Cardiac muscle cell (in vitro differentiated cells and primary cell): ENCODE data around the gene POLR3B. TPM values are rescaled to one million over a fixed set of nuclear protein-coding genes. Genes with fewer than 3 reads are reported as not detected.

Experiments
- DNase-seq, 2 donors: peaks; one replicate each; pipeline versions ENCODE4 v3.0.0 to v3.0.0-alpha.2; 2010 to 2017; ENCODE audit warnings: low read depth in 1 of 2, low spot score in 1 of 2
- H3K27ac ChIP-seq: fragments of 200-600 bp; sonication (generic); 2 replicates; pipeline ENCODE4 v1.5.1; 2016
- H3K27me3 ChIP-seq: fragments of 200-600 bp; sonication (generic); 2 replicates; pipeline ENCODE4 v1.6.0; 2016; ENCODE audit warnings: control low read depth
- H3K36me3 ChIP-seq: fragments of 200-600 bp; sonication (generic); 2 replicates; pipeline ENCODE4 v1.5.1; 2016; ENCODE audit warnings: control low read depth
- H3K4me1 ChIP-seq: fragments of 200-600 bp; sonication (generic); 2 replicates; pipeline ENCODE4 v1.8.1; 2017; ENCODE audit warnings: low read depth, mild to moderate bottlenecking, mixed run types
- H3K4me3 ChIP-seq: fragments of 200-600 bp; sonication (generic); 2 replicates; pipeline ENCODE4 v1.5.1; 2016; ENCODE audit warnings: mild to moderate bottlenecking
- H3K9me3 ChIP-seq: fragments of 200-600 bp; sonication (generic); 2 replicates; pipeline ENCODE4 v1.5.1; 2017; ENCODE audit warnings: low read depth, mild to moderate bottlenecking, control low read depth
- CTCF ChIP-seq: IDR thresholded peaks from 2 replicates; pipeline ENCODE4 v1.5.1; 2012; ENCODE audit warnings: low read depth, mild to moderate bottlenecking, low read length
- polyA plus RNA-seq: library from polyadenylated mRNA; unstranded; fragments of >200 nt; fragmentation: Nextera tagmentation; extraction: Ambion mirVana; gene quantifications from 2 replicates; pipeline ENCODE4 v1.2.1, GENCODE V29; 2016
- total RNA-seq: library from RNA; depleted of rRNA; stranded (reverse); fragments of >200 nt; gene quantifications from 2 replicates; pipeline ENCODE4 v1.2.3, GENCODE V29; 2016

Gene POLR3B
- total and polyA plus RNA-seq, 2 experiments from 2014 or later, result 8.5 to 10.7 TPM

GRCh38 chr12:106359646-106360399, 2.3 kb downstream of the POLR3B start:
- no peak for TF ChIP-seq CTCF

GRCh38 chr12:106360400-106360994, 2.9 kb downstream of the POLR3B start:
- H3K27me3 ChIP-seq, result no peaks in the 10 kb centered on the region
- no peaks in the 10 kb centered on the region for H3K36me3 ChIP-seq
- no peak overlapping the region for H3K4me3 ChIP-seq
- no peak overlapping the region for H3K27ac ChIP-seq
- no peak for DNase-seq
- no peak for TF ChIP-seq CTCF
- H3K4me1 ChIP-seq, result peaks cover 25% of the 10 kb centered on the region
- no peaks in the 10 kb centered on the region for H3K9me3 ChIP-seq

More at GRCh38 chr12:106359646-106360399, 2.3 kb downstream of the POLR3B start:
- no peak for DNase-seq
- H3K27ac ChIP-seq, result no peak overlapping the region
- H3K9me3 ChIP-seq, result no peaks in the 10 kb centered on the region
- H3K36me3 ChIP-seq, result no peaks in the 10 kb centered on the region
- no peak overlapping the region for H3K4me3 ChIP-seq
- H3K27me3 ChIP-seq, result no peaks in the 10 kb centered on the region
- H3K4me1 ChIP-seq, result peaks cover 25% of the 10 kb centered on the region

- no peak for DNase-seq
- Histone ChIP-seq H3K36me3 (peaks cover 9% of the 10 kb centered on the region), H3K4me1 (peaks cover 18% of the 10 kb centered on the region), H3K27ac (no peak overlapping the region), H3K27me3 (no peaks in the 10 kb centered on the region), H3K4me3 (no peak overlapping the region), H3K9me3 (no peaks in the 10 kb centered on the region)
- TF ChIP-seq CTCF, result no peak
Observed at GRCh38 chr12:106362971-106363370, 5.4 kb downstream of the POLR3B start.

- Histone ChIP-seq H3K27ac (no peak overlapping the region), H3K27me3 (no peaks in the 10 kb centered on the region), H3K9me3 (no peaks in the 10 kb centered on the region), H3K4me1 (peaks cover 13% of the 10 kb centered on the region), H3K36me3 (peaks cover 14% of the 10 kb centered on the region), H3K4me3 (no peak overlapping the region)
- DNase-seq, result no peak
- TF ChIP-seq CTCF, result no peak
Observed at GRCh38 chr12:106364261-106364660, 6.7 kb downstream of the POLR3B start.

GRCh38 chr12:106369624-106370346, 12.2 kb downstream of the POLR3B start:
- peak in 1 of 2 donors; percentile 80 for DNase-seq
- Histone ChIP-seq H3K36me3 (peaks cover 23% of the 10 kb centered on the region), H3K4me3 (no peak overlapping the region), H3K4me1 (no peaks in the 10 kb centered on the region), H3K27ac (no peak overlapping the region), H3K27me3 (no peaks in the 10 kb centered on the region), H3K9me3 (no peaks in the 10 kb centered on the region)
- no peak for TF ChIP-seq CTCF
